H1 (cell line): ENCODE measurements around the gene THBD. TPM values are rescaled to one million over a fixed set of nuclear protein-coding genes. Genes with fewer than 3 reads are reported as not detected.

Source experiments
- GABPA ChIP-seq: IDR thresholded peaks from 2 replicates; pipeline ENCODE4 v1.6.1; 2011; ENCODE audit warnings: mild to moderate bottlenecking, low read length, moderate library complexity, borderline replicate concordance; ENCODE audit not compliant: insufficient read depth
- SUZ12 ChIP-seq: fragments of 200-600 bp; sonication (generic); IDR thresholded peaks from 2 replicates; pipeline ENCODE4 v1.6.1; 2012; ENCODE audit warnings: mild to moderate bottlenecking, inconsistent platforms, low read length, moderate library complexity, mixed read lengths
- TEAD4 ChIP-seq: IDR thresholded peaks from 2 replicates; pipeline ENCODE4 v1.6.1; 2012; ENCODE audit warnings: low read depth, low read length, inconsistent platforms, mixed read lengths
- polyA plus RNA-seq, 7 experiments: library from polyadenylated mRNA; depleted of rRNA in 3 of 7; stranded (reverse) in 5 of 7; unstranded in 2 of 7; fragments of >200 nt in 5 of 7; fragments of 200-250 nt in 2 of 7; gene quantifications; 1 replicate in 5 of 7; 2 replicates in 1 of 7; 4 replicates in 1 of 7; pipeline versions ENCODE4 v1.2.1 to v1.2.3, GENCODE V29; 2011 to 2013; ENCODE audit warnings: missing spikeins in 2 of 7, mixed read lengths in 2 of 7
- total RNA-seq: library from RNA; stranded (reverse); fragmentation: NEBNext Ultra II Directional; extraction: Animal tissue kit (Norgen Biotek cat#: 25700); gene quantifications from 2 replicates; pipeline ENCODE4 v1.2.1, GENCODE V29; 2021

THBD gene
- total and polyA plus RNA-seq, 2 of the 8 experiments (the other 6 are each of a cell fraction or from before 2014, with no cell fraction given): 0.21 to 0.43 TPM

DNA sequence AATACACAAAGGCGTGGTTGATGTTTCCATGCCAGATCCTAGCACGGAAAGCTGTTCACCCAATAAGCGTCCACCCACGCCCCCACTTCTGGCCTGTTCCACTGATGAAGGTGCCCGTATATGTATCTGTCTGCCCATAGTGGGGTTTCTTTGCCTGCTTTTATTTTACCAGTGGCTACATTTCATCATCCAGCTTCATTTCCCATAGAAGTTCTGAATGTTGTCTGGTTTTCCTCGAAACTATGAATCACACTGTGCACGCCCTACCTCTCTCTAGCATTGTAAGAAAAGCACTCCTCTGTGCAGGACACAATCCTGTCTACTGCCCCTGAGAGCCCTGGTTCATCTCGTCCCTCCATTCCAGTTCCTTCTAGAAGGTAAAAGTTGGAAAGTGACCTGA is 45.5 kb upstream of the THBD start (continued):
- no peak for TF ChIP-seq GABPA
- TF ChIP-seq TEAD4: no peak
- no peak for TF ChIP-seq SUZ12
